GM21737 (cell line): ENCODE results near the gene LYSMD3.
A peak's percentile ranks its signal among the peaks of the same experiment; 100 is the strongest.

ENCODE experiments used
- ATAC-seq: cut with Tn5 transposase; IDR thresholded peaks from one replicate; pipeline ENCODE4 v1.9.1; 2021; ENCODE audit warnings: mild to moderate bottlenecking, moderate library complexity; ENCODE audit not compliant: unreplicated experiment

LYSMD3 gene

GRCh38 chr5:90483206-90483605 is 46.2 kb downstream of the LYSMD3 start:
- no peak for ATAC-seq

GRCh38 chr5:90480699-90481098 is 48.7 kb downstream of the LYSMD3 start:
- no peak for ATAC-seq

- no peak for ATAC-seq
These were observed 49.6 kb downstream of the LYSMD3 start for GRCh38 chr5:90479611-90480385.

- ATAC-seq, result no peak
These were observed 51.7 kb downstream of the LYSMD3 start for GRCh38 chr5:90477621-90478215.

GRCh38 chr5:90477073-90477472 is 52.3 kb downstream of the LYSMD3 start:
- no peak for ATAC-seq

GRCh38 chr5:90476391-90476790 is 53.0 kb downstream of the LYSMD3 start:
- no peak for ATAC-seq

GRCh38 chr5:90475436-90475980 is 53.9 kb downstream of the LYSMD3 start:
- ATAC-seq, result no peak

- ATAC-seq, result peak; percentile 82
These were observed 54.9 kb downstream of the LYSMD3 start, which contains the start of the genes MBLAC2 and POLR3G for GRCh38 chr5:90474235-90475107. MBLAC2 (minus strand) TSS chr5:90474771; CDS start chr5:90474292, 479 bp downstream. POLR3G (plus strand) TSS chr5:90474864; CDS start chr5:90485568, 10,704 bp downstream.

- peak; percentile 18 for ATAC-seq
These were observed 55.8 kb downstream of the LYSMD3 start for GRCh38 chr5:90473396-90474234.

GRCh38 chr5:90472783-90473395 is 56.5 kb downstream of the LYSMD3 start:
- ATAC-seq, result peak; percentile 6
